Middle frontal gyrus (tissue), 1 donor: ENCODE data around the gene MAML2.

ENCODE experiments used
- DNase-seq: peaks from one replicate; pipeline ENCODE4 v3.0.0-alpha.2; 2015; ENCODE audit warnings: low spot score; ENCODE audit errors: extremely low spot score

Gene MAML2

DNA sequence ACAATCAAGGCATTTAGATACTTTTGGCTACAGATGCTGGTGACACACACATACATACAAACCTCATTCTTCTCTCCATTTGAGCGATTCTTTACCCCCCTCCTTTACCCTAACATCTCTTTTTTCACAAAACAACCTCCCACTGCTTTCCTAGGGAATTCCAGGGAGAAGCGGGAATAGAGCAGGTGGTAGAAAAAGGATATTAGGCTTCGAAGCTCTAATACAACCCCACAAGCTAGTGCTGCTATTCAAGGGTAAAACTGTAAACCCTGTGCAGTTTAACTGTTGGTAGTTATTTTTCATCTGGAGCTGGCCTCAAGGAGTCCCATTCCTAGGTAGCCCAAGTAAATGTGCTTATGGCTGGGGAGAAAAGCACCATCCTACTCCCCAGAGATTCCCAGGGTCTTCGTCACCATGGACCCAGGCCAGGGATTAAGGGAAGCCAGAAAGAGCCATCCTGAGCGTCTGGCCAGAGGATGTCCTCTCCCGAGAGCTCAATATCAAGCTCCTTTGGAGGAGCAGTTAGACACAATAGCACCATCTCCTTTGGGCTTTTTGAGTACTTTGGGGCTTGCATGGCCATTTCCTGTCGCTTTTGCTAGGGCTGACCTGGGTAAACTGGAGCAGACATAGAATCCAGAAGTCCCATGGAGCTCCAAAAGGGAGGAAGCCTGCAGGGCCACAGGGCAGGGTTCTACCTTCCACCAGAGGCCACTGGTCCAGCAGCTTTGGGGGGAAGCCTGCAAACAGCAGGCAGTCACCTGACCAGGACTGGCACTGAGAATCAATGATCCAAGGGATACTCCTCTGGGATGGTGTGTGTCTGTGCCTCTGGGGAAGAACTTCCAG is 3.1 kb downstream of the MAML2 start:
- no peak for DNase-seq

DNA sequence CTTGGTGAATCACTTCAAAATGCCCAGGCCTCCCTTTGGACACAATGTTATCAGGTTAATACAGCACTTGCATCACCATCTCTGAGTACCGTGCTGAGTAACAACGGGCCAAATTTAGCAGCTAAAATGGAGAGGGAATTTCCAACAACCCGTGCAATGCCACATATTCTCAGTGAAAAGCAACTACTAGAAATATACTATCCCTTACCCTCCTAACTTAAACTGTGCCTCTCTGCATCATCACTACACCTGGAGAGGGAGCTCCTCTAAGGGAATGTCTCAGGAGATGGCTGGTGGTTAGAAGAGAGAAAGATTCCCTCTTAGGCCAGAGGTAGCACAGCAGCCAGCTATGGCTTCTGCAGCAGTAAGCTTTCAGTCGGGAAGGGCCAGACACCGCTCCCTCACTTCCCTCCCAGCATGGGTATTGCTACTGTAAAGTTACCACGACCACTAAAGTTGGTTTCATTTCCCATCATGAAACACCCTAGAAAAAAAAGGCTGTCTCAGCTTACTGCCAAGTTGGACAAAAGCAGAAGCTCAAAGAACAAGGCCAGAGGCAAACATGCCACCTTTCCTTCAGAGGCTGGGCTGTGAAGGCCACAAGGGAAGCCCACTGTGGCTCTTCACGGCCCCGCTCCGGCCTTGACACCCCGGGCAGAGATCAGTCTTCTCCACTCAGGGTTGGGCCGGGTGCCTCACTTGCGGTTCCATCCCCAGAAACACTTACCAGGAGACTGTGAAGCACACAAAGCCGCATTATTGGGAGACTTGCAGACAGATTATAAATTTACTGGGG is 3.9 kb downstream of the MAML2 start:
- peak; percentile 31 for DNase-seq

DNA sequence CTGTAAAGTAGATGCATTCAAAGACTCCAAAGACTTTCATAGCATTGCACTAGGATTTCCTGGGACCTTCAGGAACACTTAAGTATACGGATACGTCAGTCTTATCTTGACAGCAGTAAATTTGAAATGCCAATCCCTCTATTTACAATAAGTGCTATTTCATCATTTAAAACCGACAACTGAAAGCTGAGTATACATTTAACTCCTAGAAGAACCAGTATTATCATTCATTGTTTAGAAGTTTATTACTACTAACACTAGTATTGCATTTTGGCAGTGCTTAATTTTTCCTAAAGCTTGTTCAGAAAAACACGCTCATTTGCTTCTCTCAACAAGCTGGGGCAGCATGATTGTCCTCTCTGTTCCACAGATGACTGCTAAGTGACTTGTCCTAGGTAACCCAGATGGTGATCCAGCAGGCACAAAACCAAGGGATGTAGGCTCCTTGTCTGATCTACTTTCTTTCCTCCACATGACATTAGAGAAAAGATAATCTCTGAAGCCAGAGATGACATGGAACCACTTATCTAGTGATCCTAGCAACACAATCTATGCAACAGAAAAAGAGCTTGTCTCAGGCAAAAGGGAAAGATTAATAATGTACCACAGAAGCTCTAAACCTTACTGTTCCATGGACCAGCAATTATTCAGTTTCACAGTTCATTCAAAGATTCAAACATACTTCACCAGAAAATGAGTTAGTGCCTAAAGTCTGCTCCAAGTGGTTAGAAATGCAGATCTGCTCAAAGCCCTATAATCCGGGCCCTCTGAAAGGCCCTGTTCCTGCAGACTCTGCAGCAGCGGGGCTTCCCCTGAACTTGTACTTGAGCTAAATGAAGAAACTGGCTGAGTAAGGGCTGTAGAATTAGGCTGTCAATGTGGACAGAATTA is 5.2 kb downstream of the MAML2 start:
- DNase-seq = no peak

DNA sequence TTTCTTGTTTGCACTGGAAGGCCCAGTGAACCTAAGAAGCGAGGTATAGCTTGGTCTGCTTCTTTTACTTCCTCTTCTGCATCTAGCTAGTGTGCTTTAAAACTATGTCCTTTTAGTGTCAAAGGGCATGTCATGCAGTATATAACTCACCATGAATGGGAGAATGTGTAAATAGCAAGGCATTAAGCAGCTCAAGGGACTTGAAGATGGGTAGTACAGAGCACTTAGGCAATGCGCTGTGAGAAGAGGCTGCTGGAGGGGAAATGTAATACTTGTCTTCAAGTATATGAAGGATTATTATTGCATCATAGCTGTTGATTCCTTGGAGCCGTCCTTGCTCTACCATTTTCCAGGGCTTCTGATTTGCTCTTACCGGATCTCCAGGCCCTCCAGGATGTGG is 7.6 kb downstream of the MAML2 start:
- DNase-seq = no peak

DNA sequence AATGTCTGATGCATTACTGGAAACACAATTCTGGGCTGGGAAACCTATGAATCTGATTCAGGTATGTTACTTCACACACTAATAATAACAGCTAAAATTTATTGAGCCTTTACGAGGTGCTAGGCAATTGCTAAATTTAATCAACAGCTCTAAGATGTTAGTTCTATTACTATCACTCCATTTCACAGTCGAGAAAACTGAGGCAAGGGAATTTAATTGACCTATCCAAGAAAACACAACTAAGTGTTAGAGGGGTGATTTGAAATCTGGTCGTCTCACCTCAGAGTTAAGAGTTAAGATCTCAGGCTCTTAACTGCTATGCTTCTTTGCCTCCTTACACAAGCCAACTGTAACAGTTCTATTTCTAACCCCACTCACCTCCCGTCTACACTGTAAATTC is 8.8 kb downstream of the MAML2 start:
- DNase-seq = no peak

DNA sequence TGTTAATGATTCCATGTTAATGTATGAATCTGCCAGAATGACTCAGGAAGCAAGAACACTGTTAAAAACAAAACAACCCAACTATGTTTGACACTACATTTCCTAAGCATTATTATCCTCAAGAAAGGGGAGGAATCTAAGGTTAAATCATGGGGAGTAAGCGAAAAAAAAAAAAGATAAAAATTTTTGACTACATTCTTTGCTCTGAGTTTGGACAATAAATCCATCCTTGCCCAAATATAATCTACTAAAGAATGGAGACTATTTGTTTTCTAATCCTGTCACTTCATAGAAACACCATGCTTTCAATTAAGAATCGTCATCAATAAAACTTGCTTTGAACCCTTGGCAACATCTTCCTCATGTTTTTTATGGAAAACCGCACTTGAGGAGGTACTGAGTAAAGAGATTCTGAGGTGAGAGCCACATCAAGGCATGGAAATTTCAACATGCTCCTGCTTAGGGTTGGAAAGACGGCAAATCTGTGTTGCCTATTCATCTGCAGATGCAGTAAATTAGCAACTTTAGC is 9.7 kb downstream of the MAML2 start:
- no peak for DNase-seq

DNA sequence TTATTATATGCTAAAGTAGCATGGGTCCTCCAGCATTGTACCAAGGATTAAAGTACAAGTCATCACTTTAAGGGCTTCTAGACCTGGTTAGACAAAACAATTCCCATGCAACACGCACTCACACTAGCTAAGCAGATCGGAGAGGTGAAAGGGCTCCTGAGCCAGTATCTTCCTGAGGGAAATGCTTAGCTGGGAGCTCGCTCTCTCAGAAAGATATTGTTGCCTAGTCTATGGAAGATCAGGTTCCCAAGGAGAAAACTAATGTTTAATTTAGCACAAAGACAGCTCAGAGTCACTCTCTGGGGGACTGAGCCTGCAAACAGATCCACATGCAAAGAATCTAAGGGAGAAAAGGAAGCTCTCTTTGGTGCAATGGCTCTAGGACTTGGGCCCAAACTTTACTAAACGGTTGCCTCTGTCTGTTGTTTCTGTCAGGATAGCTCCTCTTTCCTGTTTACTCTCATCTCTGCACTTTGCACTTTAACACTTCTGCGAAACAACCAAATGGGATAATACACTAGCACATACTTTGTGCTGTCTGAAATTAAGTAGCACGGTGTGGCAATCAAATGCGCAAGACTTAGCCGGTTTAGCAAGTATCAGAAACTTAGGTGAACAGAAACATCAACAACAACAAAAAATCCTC is 10.7 kb downstream of the MAML2 start:
- DNase-seq = no peak

DNA sequence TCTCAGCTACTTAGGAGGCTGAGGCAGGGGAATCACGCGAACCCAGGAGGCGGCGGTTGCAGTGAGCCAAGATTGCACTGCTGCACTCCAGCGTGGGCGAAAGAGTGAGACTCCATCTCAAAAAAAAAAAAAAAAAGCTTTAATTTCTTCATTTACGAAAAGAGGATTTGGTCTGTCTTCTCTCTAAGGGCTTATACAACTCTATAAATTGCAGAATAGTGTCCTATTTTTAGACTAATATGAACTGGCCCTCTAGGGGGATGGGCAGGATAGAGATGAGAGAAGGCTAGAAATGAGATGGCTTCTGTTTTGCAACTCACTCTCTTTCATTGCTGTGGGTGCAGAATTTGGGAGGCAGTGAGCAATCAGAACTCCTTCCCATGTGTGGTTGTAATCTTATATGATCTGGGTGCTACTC is 11.3 kb downstream of the MAML2 start:
- DNase-seq = no peak

DNA sequence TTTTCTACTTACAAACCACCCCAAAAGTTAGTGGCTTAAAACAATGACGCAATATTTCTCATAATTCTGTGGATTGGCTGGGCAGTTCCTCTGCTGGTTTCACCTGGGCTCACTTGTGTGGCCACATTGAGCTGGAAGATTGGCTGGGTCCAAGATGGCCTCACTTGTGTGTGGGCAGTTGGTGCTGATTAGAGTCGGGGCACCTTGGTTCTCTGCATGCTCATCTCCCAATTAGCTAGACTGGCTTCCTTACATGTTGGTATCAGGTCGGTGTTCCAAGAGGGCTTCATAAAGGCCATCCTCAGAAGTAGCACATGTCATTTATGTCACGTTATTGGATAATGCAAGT is 12.5 kb downstream of the MAML2 start:
- no peak for DNase-seq

DNA sequence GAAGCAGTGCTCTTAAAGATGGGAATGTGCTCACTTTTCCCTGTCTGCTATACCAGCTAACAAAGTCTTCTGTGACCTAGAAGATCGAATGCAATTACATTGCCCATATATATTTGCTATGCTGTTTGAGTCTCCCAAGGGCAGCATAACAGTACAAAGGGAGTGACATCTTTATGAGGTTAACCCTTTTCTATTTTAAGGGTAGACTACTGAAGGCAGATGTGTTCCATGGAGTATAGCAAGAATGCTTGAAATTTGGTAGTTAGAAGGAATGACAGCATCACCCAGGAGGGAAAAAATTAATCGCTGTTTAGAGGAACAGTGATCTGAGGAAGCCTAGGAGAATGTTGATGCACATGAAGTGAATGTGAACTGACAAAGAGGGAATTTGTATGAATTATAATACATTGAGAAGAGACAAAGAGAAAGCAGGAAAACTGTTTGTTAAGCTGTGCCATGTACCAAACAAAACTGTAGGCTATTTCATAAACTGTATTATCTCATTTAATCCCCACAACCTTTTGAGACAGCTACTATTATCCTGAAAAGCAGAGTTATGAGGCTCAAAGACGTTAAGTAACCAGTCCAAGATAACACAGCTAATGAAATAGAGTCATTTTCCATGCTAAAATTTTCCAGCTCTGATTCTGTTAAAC is 13.0 kb downstream of the MAML2 start:
- no peak for DNase-seq

DNA sequence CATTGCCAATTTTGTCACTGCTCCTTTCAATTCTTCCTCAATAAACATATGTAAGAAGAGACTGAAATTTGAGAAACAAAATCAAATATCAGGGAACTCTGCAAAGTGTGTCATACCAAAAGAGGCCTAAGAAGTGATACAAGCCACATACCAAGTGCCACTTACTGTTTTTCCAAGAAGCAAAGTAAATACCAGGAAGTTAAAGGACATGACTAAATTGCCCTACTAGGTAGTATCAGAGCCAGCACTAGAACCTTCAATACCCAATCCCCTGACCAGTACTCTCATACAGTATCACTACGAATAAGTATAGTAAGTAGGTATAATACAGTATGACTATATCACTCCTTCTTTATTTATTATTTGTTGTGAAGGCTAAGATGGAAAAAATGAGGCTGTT is 13.6 kb downstream of the MAML2 start:
- no peak for DNase-seq

DNA sequence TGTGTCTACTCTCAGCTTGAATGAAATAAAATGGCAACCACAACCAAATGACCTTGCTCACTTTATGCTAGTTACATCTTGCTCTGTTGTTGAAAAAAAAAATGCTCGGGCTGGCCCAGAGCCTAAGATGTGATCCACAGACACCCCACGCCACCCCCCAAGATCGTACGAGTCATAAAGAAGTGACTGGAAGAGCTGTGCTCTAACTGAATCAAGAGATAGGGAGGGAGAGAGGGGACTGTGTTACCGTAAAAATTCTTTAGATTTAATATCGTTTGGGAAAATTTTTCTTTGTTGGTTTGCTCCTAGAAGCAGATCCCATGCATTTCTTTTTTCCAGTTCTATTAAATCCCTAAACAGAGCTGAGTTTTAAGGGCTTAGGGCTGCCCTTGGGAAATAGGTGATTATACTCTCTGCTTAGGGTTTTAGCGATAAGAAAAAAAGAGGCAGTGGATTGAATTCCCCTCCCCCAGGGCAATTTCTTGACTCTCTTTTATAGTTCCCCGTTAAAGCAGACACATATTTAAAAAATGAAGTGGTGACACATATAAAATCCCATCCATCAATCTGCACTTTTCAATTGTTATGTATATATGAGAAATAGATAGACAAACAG is 14.5 kb downstream of the MAML2 start:
- DNase-seq = no peak

DNA sequence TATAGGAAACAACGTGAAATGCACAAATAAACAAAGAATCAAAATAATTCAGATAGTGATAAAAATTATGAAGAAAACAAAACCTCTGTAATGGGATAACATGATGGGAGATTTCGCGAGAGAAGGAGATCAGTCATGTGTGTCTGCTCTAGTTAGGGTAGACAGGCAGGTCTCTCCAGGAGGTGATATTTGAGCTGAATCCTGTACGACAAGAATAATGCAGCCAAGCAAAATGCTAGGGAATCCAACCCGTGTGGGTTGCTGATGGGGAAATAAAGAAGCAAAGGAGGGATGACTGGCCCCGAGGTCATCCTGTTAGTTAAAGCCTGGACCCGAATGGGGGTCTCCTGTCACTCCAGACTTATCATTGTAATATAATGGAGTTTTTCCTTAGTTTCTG is 16.0 kb downstream of the MAML2 start:
- no peak for DNase-seq

DNA sequence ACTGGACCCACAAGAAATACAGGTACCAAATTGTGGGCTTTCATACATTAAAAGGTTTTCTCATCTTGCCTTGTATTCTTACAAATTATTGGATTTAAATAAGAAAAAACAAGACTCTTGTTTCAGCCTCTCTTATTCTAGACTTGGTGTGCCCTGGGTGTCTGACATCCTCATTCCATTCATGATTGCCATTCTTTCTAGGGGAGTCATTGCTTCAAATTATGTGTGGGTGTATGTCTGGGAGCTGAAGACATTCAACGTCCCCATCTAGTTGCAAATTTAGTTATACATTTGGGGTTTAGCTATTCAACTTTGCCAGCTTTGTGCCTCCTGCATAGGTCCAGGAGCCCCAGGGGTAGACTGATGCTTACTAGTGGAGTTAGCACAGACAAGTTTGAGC is 18.1 kb downstream of the MAML2 start:
- DNase-seq = no peak

DNA sequence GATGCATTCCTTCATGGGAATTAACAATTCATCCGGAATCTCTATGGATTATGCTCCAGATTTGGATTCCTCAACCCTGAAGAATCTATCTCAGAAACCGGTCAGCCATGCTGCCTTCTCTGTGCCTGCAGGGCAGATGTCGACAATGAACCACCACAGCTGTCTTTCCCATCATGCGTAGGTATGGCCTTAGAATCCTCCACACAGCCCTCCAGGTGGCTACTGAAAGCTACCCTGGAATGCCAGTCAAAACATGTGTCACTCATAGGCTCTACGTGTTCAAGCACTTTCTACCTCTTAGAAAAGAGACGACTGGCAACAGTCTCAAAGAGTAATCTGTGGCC is 19.4 kb downstream of the MAML2 start:
- no peak for DNase-seq

DNA sequence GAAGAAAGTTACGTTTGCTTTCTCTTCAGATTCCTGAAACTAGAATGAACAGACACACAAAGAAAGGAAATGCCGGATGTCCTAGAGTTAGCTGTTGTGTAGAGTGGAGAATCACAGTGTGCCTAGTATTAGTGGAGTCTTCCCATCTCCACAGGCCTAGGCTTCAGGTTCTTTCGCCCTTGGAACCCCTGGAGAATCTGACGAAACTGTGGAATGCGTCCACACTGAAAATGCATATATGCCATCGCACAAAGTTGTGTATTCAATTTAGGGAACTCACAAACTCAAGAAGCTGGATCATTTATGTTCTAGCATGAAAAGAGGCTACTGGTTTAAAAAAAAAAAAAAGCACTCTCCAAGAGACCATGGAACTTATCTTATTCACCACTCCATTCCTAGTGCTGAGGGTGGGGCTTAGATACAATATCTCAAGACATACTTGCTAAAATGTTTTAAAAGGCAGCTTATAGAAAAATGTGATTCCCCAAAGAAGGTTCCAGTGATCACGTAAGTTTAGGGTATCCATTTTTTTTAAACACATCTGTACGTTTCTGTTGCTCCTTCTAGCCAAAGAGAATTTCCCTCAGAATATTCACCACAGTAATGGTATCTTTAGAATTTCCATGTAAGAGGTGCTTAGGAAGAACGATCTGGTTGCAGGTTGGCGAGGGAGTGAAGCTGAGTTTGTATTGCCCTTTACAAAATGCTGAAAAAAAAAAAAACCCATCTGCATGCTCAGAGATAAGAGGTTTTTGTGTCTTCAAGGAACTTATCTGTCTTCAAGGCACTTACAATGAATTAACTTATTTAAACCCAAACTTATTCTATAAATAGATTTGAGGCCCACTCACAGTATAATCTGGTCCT is 20.0 kb downstream of the MAML2 start:
- no peak for DNase-seq

DNA sequence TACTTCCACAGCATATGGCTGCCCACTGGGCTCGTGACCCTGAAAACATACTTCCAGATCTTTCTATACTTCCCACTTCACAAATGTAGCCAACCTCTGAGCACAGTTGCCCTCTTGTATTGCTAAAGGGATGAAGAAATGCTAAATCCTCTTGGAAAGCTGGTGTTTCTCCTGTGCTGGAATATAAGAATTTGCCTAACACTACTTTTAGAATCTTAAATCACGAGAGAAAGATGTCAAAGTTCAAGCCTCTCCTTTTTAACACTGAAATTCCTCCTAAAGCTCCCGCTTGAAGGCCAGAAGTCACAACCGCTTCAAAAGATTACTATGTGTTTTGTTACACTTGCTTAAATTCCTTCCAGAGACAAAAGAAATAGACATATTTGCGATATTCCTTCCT is 21.9 kb downstream of the MAML2 start:
- DNase-seq = no peak

DNA sequence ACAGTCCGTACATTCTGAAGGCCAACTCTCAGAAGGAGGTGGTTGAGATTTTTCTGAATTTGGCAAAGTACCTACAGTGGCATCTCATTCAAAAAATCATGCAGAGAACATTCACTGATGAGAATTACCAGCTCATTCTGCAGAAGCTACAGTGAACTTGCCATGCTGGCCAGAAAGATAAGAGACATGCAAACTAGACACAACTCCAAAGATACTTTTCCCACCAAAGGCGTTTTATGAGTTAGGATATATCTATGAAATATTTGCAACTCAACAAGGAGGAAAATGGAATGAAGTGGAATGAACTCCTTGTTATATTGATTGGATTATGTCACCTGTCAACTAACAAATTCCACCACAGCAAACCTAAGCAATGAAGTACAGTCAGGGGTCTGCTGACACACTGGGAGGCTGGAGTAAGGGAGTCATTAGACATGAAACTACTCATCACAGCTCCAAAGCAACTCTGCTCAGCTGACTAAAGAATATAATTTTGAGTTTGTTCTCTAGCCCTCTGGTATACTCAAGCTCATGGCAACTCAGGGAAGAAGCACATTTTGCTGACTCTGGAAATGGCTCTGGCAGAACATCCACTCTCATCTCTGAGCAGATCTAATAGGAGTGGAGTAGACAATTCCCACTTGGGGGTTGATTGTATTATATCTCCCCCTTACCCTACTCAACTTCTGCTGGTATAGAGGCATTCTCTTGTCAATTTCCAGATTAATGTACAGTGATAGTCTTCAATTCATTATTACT is 22.9 kb downstream of the MAML2 start:
- no peak for DNase-seq

DNA sequence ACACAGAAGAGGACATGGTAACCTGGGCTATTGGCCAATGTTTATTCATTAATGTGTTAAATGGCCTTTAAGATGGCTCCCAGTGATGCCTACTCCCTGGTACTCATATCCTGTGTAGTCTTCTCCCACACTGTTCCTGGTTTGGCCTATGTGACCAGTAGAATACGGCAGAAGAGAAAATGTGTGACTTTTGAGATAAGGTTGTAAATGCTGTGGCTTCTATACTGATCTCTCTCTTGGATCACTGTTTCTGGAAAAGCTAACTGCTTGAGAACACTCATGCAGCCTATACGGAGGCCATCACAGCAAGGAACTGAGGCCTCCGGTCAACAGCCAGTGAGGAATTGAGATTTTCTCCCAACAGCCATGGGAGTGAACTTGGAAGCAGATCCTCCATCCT is 24.1 kb downstream of the MAML2 start:
- no peak for DNase-seq
